Mesenteric fat pad (tissue), 1 donor: ENCODE data around the gene PRR35. TPM values are rescaled to one million over a fixed set of nuclear protein-coding genes. Genes with fewer than 3 reads are reported as not detected.

Source experiments
- DNase-seq: peaks from one replicate; pipeline ENCODE4 v3.0.0-alpha.2; 2020; ENCODE audit warnings: low spot score
- total RNA-seq: library from RNA; stranded (reverse); fragmentation: NEBNext Ultra II Directional; extraction: Animal tissue kit (Norgen Biotek cat#: 25700); gene quantifications from one replicate; pipeline ENCODE4 v1.2.1, GENCODE V29; 2021
- donor health status: DM: yes; HTN: yes; CAD: no.

PRR35 gene
- total RNA-seq, 1 donor from 2014 or later = not detected

- no peak for DNase-seq
Observed at GRCh38 chr16:546909-547770, 13.1 kb upstream of the PRR35 start.

- no peak for DNase-seq
Observed at GRCh38 chr16:548586-548985, 11.6 kb upstream of the PRR35 start.

- DNase-seq = no peak
Observed at GRCh38 chr16:549544-550263, 10.5 kb upstream of the PRR35 start.

- DNase-seq = no peak
Observed at GRCh38 chr16:551210-551609, 9.0 kb upstream of the PRR35 start.

- no peak for DNase-seq
Observed at GRCh38 chr16:552171-552570, 8.0 kb upstream of the PRR35 start.

GRCh38 chr16:553601-554296 is 6.4 kb upstream of the PRR35 start:
- no peak for DNase-seq

GRCh38 chr16:554297-554621 is 5.9 kb upstream of the PRR35 start:
- no peak for DNase-seq

GRCh38 chr16:554640-555365 is 5.4 kb upstream of the PRR35 start:
- no peak for DNase-seq

GRCh38 chr16:555528-556473 is 4.4 kb upstream of the PRR35 start:
- no peak for DNase-seq

- no peak for DNase-seq
Observed at GRCh38 chr16:556474-557173, 3.6 kb upstream of the PRR35 start.

GRCh38 chr16:557463-558297 is 2.5 kb upstream of the PRR35 start:
- DNase-seq = no peak

GRCh38 chr16:558298-559020 is 1.7 kb upstream of the PRR35 start:
- DNase-seq = no peak

GRCh38 chr16:559021-559380 is 1.2 kb upstream of the PRR35 start:
- DNase-seq = no peak

GRCh38 chr16:559411-560203 is 587 bp upstream of the PRR35 start:
- no peak for DNase-seq

- no peak for DNase-seq
Observed at GRCh38 chr16:560701-561412, 663 bp downstream of the PRR35 start.

- DNase-seq = no peak
Observed at GRCh38 chr16:561413-561794, 1.2 kb downstream of the PRR35 start.
